GM18858 (cell line): ENCODE data around the gene IL1RAPL1.
"Not testable (repeated sequence)": the region's sequence is repeated elsewhere in the genome, so short reads cannot be mapped to it uniquely, and the experiment has no call there.

Source experiments
- ATAC-seq: cut with Tn5 transposase; IDR thresholded peaks from one replicate; pipeline ENCODE4 v1.9.1; 2021; ENCODE audit not compliant: unreplicated experiment

The IL1RAPL1 gene

DNA sequence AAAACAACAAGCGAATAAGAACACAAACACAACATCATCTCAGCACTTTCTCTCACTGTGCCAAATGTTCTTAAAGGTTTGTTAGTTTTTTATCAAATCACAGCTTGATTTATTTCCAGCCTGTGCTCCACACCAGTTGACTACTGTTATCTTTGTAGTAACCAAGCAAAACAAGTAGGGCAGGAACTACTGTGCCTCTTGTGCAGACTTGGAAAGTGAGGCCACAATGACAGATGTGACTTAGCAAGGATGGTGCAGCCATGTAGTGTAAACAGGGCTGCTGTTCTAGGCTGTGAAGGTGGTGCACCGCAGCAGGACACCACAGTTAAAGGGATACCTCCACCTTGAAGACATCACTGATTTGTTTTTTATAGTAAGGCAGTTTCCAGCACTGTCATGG is 170.0 kb downstream of the IL1RAPL1 start:
- no peak for ATAC-seq

DNA sequence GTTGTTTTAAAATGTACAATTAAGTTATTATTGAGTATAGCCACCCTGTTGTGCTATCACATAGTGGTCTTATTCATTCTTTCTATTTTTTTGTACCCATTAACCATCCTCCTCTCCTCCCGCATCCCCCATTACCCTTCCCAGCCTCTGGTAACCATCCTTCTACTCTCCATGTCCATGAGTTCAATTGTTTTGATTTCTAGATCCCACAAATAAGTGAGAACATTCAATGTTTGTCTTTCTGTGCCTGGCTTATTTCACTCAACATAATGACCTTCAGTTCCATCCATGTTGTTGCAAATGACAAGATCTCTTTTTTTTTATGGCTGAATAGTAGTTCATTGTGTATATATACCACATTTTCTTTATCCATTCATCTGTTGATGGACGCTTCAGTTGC is 179.3 kb downstream of the IL1RAPL1 start:
- not testable (repeated sequence) for ATAC-seq

DNA sequence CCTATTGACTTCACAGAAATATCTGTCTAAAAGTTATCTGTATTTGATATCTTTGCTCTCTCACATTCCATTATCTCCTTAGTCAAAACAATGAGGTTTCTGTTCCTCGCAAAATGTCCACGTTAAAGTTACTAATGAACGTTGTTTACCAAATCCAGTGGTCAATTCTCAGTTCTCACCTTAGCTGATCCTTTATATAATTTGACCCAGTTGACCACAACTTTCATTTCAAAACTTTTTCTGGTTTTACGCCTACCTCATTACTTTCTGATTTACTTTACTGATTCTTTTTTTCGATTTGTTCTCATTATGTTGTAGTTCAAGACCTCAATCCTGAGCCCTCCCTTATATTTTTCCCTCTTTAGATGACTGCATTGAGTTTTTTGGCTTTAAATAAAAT is 186.6 kb downstream of the IL1RAPL1 start:
- no peak for ATAC-seq

DNA sequence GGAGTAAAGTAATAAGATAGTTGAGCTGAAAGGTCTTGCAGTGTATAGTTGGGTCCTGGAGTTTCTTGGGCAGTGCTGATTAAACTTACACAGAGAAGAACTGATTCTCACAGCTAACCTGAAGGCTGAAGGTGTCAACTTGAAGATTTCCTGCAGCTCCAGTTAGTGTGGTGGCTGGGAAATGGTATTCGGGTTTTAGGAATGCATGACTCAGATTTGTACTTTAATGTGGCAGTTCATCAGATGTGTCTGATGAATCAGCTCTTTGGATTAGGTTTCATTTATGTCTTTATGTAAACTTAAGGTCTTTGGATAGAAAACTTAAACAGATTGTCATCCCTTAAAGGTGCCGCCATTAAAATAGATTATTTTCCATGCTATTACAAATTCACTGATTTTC is 200.0 kb downstream of the IL1RAPL1 start:
- ATAC-seq: no peak

DNA sequence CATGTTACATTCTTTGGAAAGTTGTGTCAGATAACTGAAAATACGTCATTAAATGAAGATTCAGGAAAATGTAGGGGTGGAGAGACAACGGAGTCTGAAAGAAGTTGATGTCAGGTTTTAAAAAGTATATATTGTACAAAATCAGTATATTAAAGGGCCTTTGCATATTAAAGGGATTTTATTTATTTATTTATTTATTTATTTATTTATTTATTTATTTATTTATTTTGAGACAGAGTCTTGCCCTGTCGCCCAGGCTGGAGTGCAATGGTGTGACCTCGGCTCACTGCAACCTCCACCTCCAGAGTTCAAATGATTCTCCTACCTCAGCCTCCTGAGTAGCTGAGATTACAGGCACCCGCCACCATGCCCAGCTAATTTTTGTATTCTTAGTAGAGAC is 213.4 kb downstream of the IL1RAPL1 start:
- ATAC-seq: not testable (repeated sequence)

DNA sequence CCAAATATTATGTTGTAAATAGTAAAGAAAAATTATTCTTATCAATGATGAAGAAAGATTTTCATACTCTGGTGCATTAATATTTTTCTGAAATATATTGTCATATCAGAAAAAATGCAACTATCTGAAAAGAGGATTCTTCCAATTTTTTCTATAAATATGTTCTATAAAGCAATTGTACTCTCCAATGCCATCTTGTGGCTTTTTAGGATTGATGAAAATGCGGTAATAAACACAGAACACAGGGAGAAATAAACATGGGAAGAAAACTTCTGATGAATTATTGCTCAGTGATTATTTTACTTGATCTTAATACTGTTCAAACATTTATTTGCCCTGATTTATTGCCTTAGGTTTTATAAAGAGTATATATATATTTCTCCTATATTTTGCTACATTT is 215.4 kb downstream of the IL1RAPL1 start:
- ATAC-seq: no peak

DNA sequence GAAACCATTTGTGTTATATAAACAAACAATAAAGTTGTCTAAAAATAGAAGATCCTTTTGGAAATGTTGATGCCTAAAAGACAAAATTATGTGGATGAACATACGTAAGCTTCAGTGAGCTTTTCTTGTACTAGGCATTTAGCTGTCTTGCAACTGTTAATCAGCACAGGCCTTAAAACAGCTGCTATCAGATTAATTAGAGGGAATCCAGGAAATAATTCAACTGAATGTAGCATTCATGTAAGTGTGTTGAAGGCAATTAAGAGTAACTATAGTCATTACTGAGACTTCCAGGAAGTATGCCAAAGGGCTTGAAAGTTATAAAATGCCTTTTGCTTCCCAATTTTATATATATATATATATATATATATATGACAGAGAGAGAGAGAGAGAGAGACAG is 248.7 kb downstream of the IL1RAPL1 start:
- ATAC-seq: no peak

DNA sequence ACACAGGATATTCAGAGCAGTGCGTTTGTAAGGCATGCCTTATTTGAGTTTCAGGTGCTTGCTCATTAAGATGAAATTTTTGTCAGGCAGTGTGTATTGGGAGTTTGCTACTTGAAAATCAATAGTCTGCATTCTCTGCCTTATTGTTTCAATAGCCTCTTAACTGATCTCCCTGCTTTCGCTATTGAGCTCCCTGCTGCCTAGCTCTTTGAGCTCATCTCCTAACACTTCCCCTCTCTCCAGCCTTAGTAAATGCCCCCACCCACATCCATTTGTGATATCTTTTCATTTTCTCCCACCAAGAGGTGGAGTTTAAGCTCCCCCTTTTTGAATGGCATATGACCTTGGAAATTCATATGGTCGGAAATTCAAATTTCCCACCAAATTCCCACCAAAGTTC is 256.6 kb downstream of the IL1RAPL1 start:
- no peak for ATAC-seq

DNA sequence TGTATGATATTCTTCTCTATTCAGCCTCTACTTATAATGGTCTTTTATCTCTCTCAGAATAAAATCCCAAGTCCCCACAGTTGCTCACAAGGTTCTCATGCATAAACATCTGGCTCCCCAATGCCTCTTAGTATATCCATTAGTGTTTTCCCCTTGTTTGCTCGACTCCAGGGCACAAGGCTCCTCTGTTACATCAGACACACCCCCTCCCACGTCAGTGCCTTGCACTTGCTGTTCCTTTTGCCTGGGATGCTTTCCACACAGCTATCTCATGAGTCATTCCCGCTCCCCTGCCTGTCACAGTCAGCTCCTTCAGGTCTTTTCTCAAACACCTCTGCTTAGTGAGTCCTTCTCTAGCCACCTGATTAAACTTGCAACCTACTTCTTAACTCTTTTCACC is 260.2 kb downstream of the IL1RAPL1 start:
- ATAC-seq: no peak

DNA sequence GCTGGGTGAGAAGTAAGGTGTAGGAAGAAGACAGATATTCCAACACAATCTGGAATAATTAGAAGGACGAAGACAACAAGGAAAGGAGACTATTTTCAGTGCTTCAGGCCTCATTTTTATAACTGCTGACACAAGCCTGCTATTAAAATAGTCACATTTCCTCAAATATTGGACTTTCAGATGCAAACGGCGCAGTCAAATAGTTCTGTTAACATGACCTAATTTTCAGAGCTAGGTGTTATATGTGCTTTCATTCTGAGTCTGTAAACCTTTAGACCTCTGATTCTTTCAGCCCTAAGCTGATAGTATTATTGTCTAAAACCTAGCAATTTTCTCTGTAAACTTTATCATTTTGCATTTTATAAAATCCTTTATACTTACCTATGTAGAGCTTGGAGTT is 261.5 kb downstream of the IL1RAPL1 start:
- no peak for ATAC-seq

DNA sequence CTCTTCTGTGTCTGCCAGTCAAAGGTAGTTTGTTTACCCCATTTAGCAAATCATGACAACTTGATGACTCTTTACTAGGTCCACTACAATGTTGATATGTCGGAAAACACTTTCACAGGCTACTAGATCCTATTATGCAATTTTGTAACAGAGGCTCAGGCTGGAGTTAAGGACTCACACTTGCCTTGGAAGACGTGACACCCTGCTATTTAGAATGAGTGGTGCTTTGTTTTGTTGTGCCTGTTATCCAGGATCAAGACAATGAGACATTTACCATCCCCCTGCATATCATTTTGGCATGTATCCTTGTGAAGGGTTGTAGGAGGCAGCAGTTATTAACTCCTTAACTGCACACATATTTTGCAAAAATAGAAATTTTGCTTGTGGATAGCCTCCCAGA is 263.7 kb downstream of the IL1RAPL1 start:
- no peak for ATAC-seq

DNA sequence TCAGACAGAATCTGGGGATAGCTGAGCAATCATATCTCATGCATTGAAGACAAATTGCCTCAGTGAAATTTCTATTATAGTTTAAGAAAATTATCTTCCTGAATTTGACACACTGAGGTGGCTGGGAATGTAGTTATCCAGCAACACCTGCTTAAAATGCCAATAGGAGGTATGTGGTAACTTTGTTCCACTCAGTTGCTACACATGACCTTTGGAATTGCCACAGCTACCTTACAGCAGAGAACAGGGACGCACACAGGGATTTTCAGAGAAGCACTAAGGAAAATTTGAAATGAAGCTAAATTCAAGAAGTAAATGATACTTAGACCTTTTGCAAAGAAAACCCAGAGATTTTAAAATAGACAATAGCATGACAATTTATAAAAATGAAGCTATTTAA is 264.6 kb downstream of the IL1RAPL1 start:
- ATAC-seq: no peak

DNA sequence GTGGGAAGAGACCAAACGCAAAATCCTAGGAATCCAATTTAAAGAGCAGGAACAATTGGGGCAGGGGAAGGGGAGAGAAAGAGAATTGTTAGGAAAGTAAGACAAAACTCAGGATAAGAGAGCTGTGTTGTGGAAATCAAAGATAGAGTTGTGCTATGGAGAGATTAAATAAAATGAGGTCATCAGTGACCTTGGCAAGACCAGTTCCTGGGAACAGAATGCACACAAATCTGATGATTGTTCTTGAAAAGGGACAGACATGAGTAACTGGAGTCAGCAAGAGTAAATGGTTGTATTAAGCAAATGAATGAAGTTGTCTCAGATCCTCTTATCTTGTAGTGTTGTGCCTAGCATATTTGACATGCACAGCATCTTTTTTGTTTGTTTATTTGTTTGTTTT is 267.4 kb downstream of the IL1RAPL1 start:
- no peak for ATAC-seq

DNA sequence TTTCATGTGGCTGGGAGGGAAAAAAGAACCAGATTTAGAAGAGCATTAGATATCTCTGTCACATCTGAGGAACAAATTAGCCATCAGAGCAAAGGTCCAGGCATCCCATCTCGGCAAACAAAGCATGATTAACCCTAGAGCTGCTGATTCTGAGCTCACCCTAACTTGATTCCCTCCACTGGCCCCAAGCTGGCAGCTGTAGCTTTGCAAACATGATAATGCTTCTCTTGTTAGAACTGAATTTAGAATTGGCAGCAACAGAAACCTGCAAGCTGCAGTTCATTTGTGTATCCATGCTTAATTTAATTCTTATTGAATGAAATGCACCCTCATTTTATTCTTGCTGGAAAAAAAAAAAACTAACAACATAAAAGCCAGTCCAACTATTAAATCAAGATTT is 289.2 kb downstream of the IL1RAPL1 start:
- ATAC-seq: no peak

DNA sequence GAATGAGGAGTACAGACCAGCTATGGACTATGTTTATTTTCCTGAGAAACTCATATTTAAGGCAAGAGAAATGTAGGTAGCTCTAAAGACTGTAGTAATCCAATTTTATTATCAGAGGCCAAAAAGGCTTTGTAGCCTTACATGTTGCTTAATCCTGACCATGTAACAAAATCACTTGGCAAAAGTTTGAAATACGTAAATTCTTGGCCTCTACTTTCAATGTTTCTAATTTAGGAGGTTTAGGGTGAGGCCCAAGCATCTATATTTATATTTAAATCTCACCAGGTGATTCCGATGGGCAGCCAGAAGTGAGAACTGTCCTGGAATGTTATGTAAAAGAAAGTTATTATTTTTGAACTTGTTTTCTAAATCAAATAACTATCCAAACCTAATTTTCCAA is 289.7 kb downstream of the IL1RAPL1 start:
- no peak for ATAC-seq

DNA sequence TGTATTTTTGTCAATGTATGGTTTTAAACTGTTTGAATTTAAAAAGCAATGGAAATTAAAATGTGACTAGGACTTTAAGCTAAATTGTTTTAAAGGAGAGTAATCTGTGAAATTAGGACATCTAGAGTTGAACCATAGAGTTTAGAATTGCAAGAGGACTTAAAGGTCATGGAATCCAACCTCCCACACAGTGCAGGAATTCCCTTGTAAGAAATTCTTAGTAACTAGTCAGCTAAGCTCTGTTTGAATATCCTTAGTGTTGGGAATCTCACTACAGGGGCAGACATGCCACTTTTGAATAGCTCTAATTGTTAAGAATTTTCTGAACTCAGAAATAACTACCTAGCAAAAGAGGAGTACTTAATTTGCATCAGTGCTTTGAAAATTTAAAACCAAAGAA is 292.9 kb downstream of the IL1RAPL1 start:
- ATAC-seq: no peak

DNA sequence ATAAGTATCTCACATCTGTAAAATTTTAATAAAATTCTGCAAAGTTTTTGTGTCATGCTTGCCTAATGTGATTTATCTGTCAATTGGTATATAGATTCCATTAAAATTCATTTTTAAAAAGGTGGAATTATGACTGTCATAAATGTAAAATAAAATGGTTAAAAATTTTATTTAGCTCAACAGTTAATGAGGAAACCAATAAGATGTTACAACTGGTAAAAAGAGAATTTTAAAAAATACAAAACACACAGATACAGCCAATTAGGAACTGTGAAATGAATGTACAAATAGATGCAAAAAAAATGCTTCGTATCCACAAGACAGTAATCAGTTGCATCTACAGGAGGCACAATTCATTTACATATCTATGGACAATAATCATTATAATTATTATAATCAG is 297.6 kb downstream of the IL1RAPL1 start:
- no peak for ATAC-seq

DNA sequence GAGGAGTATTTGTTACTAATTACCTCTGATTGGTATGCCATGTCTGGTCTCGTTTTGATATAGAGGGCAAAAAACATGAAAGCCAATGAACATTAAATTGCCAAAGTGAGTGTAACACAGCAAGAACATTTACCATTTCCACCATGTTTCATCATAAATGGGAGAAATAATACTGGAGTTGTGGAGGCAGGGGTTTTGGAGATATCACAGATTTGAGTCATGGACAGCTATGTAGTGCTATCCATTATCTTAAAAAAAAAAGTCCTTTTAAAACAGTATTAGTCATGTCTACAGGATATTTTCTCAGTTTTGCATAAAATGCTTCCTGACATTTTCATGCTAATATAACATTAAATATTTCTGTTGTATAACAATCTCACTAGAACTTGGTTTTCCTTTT is 301.2 kb downstream of the IL1RAPL1 start:
- no peak for ATAC-seq

DNA sequence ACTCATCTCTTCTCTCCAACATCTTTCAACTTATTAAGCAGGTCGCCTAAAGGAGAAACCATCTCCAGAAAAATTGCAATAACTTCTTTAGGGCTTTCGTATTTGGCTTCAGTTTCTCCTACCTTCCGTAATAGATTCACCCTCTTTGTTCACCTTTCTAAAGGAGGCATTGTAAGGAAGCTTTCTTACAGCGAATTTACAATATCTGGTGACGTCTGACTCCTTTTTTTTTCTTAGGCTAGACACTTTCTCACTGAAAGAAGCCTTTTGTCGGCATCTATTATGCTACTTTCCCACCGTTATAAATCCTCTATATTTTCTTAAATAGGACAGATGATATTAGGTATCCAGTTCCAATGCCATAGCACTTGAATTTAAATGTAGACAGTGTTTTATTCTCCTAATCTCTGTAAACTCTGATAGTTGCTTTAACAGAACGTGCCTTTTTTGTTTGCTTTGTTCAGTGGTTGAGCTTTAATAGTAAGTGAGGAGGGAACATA is 302.4 kb downstream of the IL1RAPL1 start:
- ATAC-seq: no peak

DNA sequence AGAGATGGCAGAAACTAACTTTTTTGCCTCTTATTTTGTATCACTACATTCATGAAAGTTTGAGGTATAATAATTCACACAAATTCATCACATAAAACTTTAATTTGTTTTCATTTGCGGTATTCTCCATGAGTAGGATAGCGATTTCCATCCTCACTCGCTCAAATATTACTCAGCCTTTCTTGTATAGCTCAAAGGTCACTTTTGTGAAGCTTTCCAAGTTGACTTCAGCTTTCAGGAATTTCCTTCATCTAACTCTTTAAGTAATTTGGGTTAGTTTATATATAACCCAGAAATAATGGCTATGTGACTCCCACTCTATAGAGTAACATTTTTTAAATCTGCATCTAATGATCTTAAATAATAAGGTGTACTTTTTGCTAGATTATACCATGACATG is 314.4 kb downstream of the IL1RAPL1 start:
- no peak for ATAC-seq

DNA sequence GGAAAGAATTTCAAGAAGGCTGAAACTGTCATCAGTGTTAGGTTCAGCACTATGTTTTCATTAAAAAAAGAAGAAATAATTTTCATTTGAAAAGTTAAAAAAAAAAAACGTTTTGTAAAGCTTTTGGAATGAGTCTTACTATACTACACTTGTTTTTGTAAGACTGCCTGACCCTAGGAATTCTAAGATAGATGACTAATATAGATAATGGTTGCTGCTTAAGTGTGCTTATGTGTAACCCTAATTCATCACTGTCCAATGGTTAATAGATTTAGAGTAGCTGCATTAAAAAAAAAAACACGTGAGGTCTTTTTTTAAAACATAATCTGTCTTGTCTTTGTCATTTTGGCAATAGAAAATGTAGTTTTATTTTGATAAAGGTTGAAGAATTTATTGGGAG is 323.2 kb downstream of the IL1RAPL1 start:
- no peak for ATAC-seq

DNA sequence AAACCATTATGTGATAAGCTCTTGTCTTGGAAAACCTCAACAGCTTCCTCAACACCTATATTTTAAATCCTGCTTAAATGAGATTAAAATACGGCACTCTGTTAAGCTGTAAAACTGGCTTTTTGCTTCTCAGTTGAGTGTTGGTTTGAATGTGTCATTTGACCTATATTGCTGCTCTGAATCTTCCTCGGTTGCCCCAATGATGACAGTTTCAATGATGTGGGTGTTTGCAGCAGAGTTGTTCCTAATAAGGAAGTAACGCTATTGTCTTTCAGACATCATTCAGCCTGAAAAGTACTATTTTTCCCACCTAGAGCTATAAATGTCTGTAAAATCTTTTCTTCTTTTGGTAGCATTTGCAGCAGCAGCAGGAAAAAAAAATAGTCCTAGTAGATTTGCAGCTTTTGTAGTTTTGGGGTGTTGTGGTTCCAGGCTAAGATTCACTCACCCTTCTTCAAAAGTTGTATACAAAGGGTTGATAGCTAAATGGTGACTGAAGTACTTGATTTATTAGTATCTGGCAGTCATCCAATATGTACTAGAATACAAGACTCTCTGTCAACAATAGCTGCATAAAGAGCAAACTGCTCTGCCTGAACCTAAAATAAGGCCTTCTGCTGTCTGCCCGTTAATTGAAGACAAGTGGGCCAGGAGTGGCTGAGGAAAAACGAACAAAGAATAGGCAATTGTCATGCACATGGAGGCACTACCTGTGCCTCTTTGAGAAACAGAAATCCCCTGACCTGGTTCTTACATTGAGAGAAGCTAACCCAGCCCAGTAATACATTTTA is 333.1 kb downstream of the IL1RAPL1 start:
- no peak for ATAC-seq

DNA sequence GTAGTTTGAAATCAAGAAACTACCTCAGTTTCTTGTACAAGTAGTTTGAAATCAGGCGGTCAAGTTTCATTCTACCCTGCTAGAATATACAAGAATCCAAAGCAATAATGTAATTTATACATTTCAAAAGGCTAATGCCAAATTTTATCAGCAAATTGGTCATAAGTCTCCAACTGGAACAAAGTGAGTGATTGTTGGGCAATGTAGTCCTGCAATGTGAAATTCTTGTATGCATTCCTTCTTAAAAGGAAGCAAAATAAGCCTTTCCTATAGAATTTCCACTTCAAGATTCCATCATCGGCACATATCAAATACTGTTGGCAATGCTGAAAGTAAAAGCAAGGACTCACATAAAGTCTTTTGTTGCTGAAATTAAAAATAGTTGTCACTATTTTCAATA is 334.9 kb downstream of the IL1RAPL1 start:
- ATAC-seq: no peak
